GM21737 (cell line): ENCODE results near the gene ZNF280B.
"Not testable (repeated sequence)": the region's sequence is repeated elsewhere in the genome, so short reads cannot be mapped to it uniquely, and the experiment has no call there.

Experiments
- ATAC-seq: cut with Tn5 transposase; IDR thresholded peaks from one replicate; pipeline ENCODE4 v1.9.1; 2021; ENCODE audit warnings: mild to moderate bottlenecking, moderate library complexity; ENCODE audit not compliant: unreplicated experiment

ZNF280B gene

DNA sequence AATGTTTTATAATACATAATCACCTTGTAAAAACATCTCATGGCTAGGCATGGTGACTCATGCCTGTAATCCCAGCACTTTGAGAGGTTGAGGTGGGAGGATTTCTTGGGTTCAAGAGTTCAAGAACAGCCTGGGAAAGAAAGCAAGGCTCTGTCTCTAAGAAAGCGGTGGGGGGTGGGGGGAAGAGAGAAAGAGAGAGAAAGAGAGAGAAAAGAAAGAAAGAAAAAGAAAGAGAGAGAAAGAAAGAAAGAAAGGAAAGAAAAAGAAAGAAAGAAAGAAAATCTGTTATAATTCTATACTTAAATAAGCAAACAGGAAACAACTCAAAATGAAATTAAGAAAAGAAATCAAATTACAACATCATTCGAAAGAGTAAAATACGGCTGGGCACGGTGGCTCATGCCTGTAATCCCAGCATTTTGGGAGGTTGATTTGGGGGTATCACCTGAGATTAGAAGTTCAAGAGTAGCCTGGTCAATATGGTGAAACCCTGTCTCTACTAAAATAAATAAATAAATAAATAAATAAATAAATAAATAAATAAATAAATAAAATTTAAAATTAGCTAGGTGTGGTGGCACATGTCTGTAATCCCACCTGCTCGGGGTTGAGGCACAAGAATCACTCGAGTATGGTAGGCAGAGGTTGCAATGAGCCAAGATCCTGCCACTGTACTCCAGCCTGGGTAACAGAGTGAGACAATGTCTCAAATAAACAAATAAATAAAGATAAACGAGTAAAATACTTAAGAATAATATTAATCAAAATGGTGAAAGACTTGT, 65.4 kb downstream of the ZNF280B start:
- ATAC-seq: no peak

DNA sequence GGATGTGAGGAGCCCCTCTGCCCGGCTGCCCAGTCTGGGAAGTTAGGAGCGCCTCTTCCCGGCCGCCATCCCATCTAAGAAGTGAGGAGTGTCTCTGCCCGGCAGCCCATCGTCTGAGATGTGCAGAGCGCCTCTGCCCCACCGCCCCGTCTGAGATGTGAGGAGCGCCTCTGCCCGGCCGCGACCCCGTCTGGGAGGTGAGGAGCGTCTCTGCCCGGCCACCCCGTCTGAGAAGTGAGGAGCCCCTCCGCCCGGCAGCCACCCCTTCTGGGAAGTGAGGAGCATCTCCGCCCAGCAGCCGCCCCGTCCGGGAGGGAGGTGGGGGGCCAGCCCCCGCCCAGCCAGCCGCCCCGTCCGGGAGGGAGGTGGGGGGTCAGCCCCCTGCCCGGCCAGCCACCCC, 66.9 kb downstream of the ZNF280B start:
- not testable (repeated sequence) for ATAC-seq

DNA sequence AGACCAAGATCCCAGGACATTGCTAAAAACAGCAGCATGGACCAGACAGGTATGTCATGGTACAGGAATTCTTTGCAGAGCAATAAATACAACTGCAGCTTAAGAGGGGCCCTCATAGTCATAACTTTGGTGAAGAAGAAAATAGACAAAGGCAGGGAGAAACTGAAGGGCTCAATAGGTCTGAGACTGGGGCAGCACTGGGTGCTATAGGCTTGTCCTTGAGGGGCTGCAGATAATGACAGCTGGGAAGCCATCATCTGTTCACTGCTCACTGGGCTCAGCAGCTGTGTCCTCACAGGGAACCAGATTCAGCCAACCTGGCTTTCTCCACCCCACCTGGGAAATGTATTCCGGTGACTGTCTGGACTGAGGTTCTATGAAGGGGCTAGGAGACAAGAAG, 68.4 kb downstream of the ZNF280B start:
- ATAC-seq: no peak
